K562 (cell line): ENCODE measurements around the gene ZNF646. TPM values are rescaled to one million over a fixed set of nuclear protein-coding genes. Genes with fewer than 3 reads are reported as not detected.

Experiments
- ARID4B ChIP-seq: sonication (generic); formaldehyde crosslinking; IDR thresholded peaks from 2 replicates; pipeline ENCODE4 v1.8.0; 2022; ENCODE audit warnings: mild to moderate bottlenecking, missing genetic modification reagents
- GTF2B ChIP-seq: IDR thresholded peaks from 2 replicates; pipeline ENCODE4 v1.6.1; 2011; ENCODE audit not compliant: insufficient read length; ENCODE audit errors: extremely low read depth
- HDAC8 ChIP-seq: fragments of 450-650 bp; IDR thresholded peaks from 2 replicates; pipeline ENCODE4 v1.6.1; 2016; ENCODE audit warnings: mild to moderate bottlenecking, missing genetic modification characterization, moderate library complexity, missing compliant biosample characterization
- HOMEZ ChIP-seq: fragments of 250-450 bp; sonication (Bioruptor Pico); IDR thresholded peaks from 2 replicates; pipeline ENCODE4 v1.4.0; 2020; ENCODE audit warnings: mild to moderate bottlenecking, moderate library complexity
- MAFG ChIP-seq: fragments of 450-650 bp; conservative IDR thresholded peaks from 2 replicates; pipeline ENCODE4 v1.6.1; 2016; ENCODE audit warnings: missing genetic modification characterization, missing compliant biosample characterization
- POLR2B ChIP-seq: fragments of 450-650 bp; IDR thresholded peaks from 2 replicates; pipeline ENCODE4 v1.6.1; 2018; ENCODE audit warnings: low read depth; ENCODE audit not compliant: partially characterized antibody
- POLR3A ChIP-seq: IDR thresholded peaks from 2 replicates; pipeline ENCODE4 v1.6.1; 2011; ENCODE audit warnings: borderline replicate concordance, mild to moderate bottlenecking, moderate library complexity; ENCODE audit not compliant: insufficient read length, insufficient read depth; ENCODE audit errors: extremely low read depth
- RBBP5 ChIP-seq: fragments of 200-600 bp; sonication (generic); IDR thresholded peaks from 2 replicates; pipeline ENCODE4 v1.6.1; 2012; ENCODE audit warnings: borderline replicate concordance, mild to moderate bottlenecking, low read length, control low read depth, inconsistent platforms; ENCODE audit not compliant: insufficient read depth, poor library complexity, severe bottlenecking
- RBM15 ChIP-seq: fragments of 200-400 bp; formaldehyde crosslinking; IDR thresholded peaks from 2 replicates; pipeline ENCODE4 v1.6.1; 2018; ENCODE audit warnings: mild to moderate bottlenecking, low read length, moderate library complexity; ENCODE audit not compliant: insufficient read depth
- SIRT6 ChIP-seq: IDR thresholded peaks from one replicate; pipeline ENCODE4 v1.6.1; 2012; ENCODE audit warnings: low read depth, mild to moderate bottlenecking, control low read depth, inconsistent platforms, low read length, moderate library complexity
- SRSF9 ChIP-seq: fragments of 200-400 bp; formaldehyde crosslinking; IDR thresholded peaks from 2 replicates; pipeline ENCODE4 v1.6.1; 2017; ENCODE audit warnings: low read depth, low read length, borderline replicate concordance
- TAL1 ChIP-seq: fragments of 450-650 bp; IDR thresholded peaks from 2 replicates; pipeline ENCODE4 v1.6.1; 2016; ENCODE audit warnings: mild to moderate bottlenecking
- ZEB2 ChIP-seq: fragments of 450-650 bp; IDR thresholded peaks from 2 replicates; pipeline ENCODE4 v1.6.1; 2016
- ZNF175 ChIP-seq: fragments of 200-800 bp; sonication (Bioruptor generic); IDR thresholded peaks from 2 replicates; pipeline ENCODE4 v1.6.1; 2016; ENCODE audit warnings: low read depth, mild to moderate bottlenecking, missing genetic modification characterization, missing compliant biosample characterization
- ZNF197 ChIP-seq: fragments of 200-800 bp; sonication (Bioruptor generic); IDR thresholded peaks from 2 replicates; pipeline ENCODE4 v1.6.1; 2016; ENCODE audit warnings: low read depth, missing genetic modification characterization, missing compliant biosample characterization
- ZNF707 ChIP-seq: fragments of 250-450 bp; sonication (Bioruptor Pico); conservative IDR thresholded peaks from 2 replicates; pipeline ENCODE4 v1.8.0; 2022; ENCODE audit warnings: inconsistent platforms, mild to moderate bottlenecking, moderate library complexity
- ZNF76 ChIP-seq: fragments of 250-450 bp; sonication (Bioruptor Pico); IDR thresholded peaks from 2 replicates; pipeline ENCODE4 v1.4.0; 2020; ENCODE audit warnings: mild to moderate bottlenecking, moderate library complexity, borderline replicate concordance
- polyA plus RNA-seq, 8 experiments: library from polyadenylated mRNA; depleted of rRNA in 4 of 8; stranded (reverse) in 5 of 8; unstranded in 3 of 8; fragments of >200 nt; fragmentation: Nextera tagmentation in 2 of 8; fragmentation: Illumina TruSeq in 1 of 8; extraction: Ambion mirVana in 2 of 8; extraction: Trizol in 1 of 8; gene quantifications; 2 replicates each; pipeline versions ENCODE4 v1.2.1 to v1.2.3, GENCODE V29; 2011 to 2014; ENCODE audit warnings: inconsistent platforms in 1 of 8, missing spikeins in 1 of 8
- total RNA-seq, 7 experiments: library from RNA; depleted of rRNA in 6 of 7; stranded (reverse); fragments of >200 nt in 6 of 7; fragmentation: Illumina TruSeq in 2 of 7; extraction: Trizol in 2 of 7; gene quantifications; 2 replicates each; pipeline versions ENCODE4 v1.2.1 to v1.2.3, GENCODE V29; 2011 to 2021; ENCODE audit warnings: low replicate concordance in 1 of 7

Gene ZNF646
- total and polyA plus RNA-seq, 9 of the 15 experiments (the other 6 are each of a cell fraction or from before 2014, with no cell fraction given) = 0.08 to 20.6 (median 8.0) TPM

GRCh38 chr16:31032736-31033708 lies 41.2 kb upstream of the ZNF646 start, which contains the start of gene STX4 (continued):
- TF ChIP-seq GTF2B (no peak), HDAC8 (tag) (peak; percentile 74; the same call in 1 of the 2 replicates), POLR2B (peak; percentile 53), RBBP5 (no peak), ZNF197 (CRISPR knock-in tag) (0 out of 2 replicates have a peak, but pooled peaks have one; percentile 40), ZNF707 (CRISPR knock-in tag) (no peak), TAL1 (no peak), SIRT6 (no peak), POLR3A (no peak), ZNF175 (CRISPR knock-in tag) (peak; percentile 92), HOMEZ (no peak), RBM15 (no peak), MAFG (tag) (no peak), ARID4B (peak; percentile 60; the same call in 1 of the 2 replicates), ZNF76 (CRISPR knock-in tag) (no peak), SRSF9 (no peak), ZEB2 (0 out of 2 replicates have a peak, but pooled peaks have one; percentile 41)
